GM21360 (cell line): ENCODE data around the gene STX10.

Experiments
- ATAC-seq: cut with Tn5 transposase; IDR thresholded peaks from one replicate; pipeline ENCODE4 v1.9.1; 2021; ENCODE audit warnings: mild to moderate bottlenecking, moderate library complexity; ENCODE audit not compliant: unreplicated experiment

The STX10 gene

GRCh38 chr19:13101590-13102415 lies 48.4 kb downstream of the STX10 start:
- no peak for ATAC-seq

- ATAC-seq: no peak
These were observed 49.2 kb downstream of the STX10 start for GRCh38 chr19:13100841-13101589.

GRCh38 chr19:13100031-13100588 lies 50.1 kb downstream of the STX10 start:
- ATAC-seq: no peak

GRCh38 chr19:13099073-13099999 lies 50.8 kb downstream of the STX10 start:
- no peak for ATAC-seq

- no peak for ATAC-seq
These were observed 51.7 kb downstream of the STX10 start for GRCh38 chr19:13098277-13099072.

GRCh38 chr19:13097463-13098258 lies 52.5 kb downstream of the STX10 start:
- ATAC-seq: no peak

- ATAC-seq: no peak
These were observed 53.1 kb downstream of the STX10 start for GRCh38 chr19:13097033-13097462.

GRCh38 chr19:13095934-13096927 lies 53.9 kb downstream of the STX10 start:
- no peak for ATAC-seq

GRCh38 chr19:13095393-13095784 lies 54.8 kb downstream of the STX10 start:
- no peak for ATAC-seq

- ATAC-seq: no peak
These were observed 55.3 kb downstream of the STX10 start for GRCh38 chr19:13094771-13095392.

- ATAC-seq: no peak
These were observed 56.1 kb downstream of the STX10 start for GRCh38 chr19:13094106-13094504.
